Upper lobe of right lung (tissue), 1 donor: ENCODE measurements around the gene ARHGAP19. TPM values are rescaled to one million over a fixed set of nuclear protein-coding genes. Genes with fewer than 3 reads are reported as not detected.

Experiments used
- ATAC-seq: fragments of 200-7000 bp; cut with Tn5 transposase; one replicate; pipeline ENCODE4 v1.9.1; 2020; ENCODE audit warnings: mild to moderate bottlenecking, moderate library complexity
- DNase-seq: peaks from one replicate; pipeline ENCODE4 v3.0.0-alpha.2; 2020
- H3K27ac ChIP-seq: fragments of 200-600 bp; one replicate; pipeline ENCODE4 v1.8.0; 2022
- H3K27me3 ChIP-seq: fragments of 200-600 bp; one replicate; pipeline ENCODE4 v1.8.0; 2022; ENCODE audit warnings: mild to moderate bottlenecking
- H3K36me3 ChIP-seq: fragments of 200-600 bp; one replicate; pipeline ENCODE4 v1.8.0; 2022
- H3K4me1 ChIP-seq: fragments of 200-600 bp; one replicate; pipeline ENCODE4 v1.8.0; 2022
- H3K4me3 ChIP-seq: fragments of 200-600 bp; one replicate; pipeline ENCODE4 v1.8.0; 2022; ENCODE audit warnings: mild to moderate bottlenecking
- H3K9me3 ChIP-seq: fragments of 200-600 bp; one replicate; pipeline ENCODE4 v1.8.0; 2022
- intact Hi-C: fragments of 100-400 bp; cut with DNase I; formaldehyde crosslinking; loops from one replicate; pipeline ENCODE4 v1.11.0; 2022
- total RNA-seq: library from RNA; stranded (reverse); fragmentation: NEBNext Ultra II Directional; extraction: Animal tissue kit (Norgen Biotek cat#: 25700); gene quantifications from one replicate; pipeline ENCODE4 v1.2.1, GENCODE V29; 2021
- TF ChIP-seq, protein P1 (sequence below): fragments of 200-600 bp; IDR thresholded peaks from one replicate; pipeline ENCODE4 v1.8.0; 2022; ENCODE audit warnings: antibody characterized with exemption
- donor health status: DM: no; HTN: yes; CAD: no; lungs with severe emphysema.

Gene ARHGAP19
- total RNA-seq, 1 donor from 2014 or later = 14.0 TPM

DNA sequence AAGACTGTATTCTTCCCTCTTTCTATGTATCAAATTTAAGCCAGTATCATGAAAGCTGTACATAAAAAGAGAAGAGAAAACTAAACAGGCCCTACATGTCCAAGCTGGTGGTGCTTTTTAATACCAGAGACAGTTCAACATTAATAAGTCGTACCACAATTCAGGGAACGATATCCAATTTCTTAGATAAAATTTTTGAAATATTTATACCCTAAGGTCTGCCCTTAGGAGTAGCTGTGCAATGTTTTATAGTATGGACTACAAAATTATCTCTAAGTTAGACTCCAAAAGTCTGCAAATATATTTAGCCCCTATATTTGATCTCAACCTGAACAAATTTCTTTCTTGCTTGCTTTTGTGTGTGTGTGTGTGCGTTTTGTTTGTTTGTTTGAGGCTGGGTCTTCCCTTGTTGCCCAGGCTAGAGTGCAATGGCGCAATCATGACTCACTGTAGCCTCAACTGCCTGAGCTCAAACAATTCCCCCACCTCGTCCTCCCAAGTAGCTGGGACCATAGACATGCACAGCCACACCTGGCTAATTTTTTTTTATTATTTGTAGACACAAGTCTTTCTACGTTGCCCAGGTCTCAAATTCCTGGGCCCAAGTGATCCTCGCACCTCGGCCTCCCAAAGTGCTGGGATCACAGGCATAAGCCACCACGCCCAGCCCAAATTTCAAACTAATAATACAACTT, 13.2 kb downstream of the ARHGAP19 start:
- TF ChIP-seq, protein P1, sequence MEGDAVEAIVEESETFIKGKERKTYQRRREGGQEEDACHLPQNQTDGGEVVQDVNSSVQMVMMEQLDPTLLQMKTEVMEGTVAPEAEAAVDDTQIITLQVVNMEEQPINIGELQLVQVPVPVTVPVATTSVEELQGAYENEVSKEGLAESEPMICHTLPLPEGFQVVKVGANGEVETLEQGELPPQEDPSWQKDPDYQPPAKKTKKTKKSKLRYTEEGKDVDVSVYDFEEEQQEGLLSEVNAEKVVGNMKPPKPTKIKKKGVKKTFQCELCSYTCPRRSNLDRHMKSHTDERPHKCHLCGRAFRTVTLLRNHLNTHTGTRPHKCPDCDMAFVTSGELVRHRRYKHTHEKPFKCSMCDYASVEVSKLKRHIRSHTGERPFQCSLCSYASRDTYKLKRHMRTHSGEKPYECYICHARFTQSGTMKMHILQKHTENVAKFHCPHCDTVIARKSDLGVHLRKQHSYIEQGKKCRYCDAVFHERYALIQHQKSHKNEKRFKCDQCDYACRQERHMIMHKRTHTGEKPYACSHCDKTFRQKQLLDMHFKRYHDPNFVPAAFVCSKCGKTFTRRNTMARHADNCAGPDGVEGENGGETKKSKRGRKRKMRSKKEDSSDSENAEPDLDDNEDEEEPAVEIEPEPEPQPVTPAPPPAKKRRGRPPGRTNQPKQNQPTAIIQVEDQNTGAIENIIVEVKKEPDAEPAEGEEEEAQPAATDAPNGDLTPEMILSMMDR = no peak
- DNase-seq = no peak
- H3K27me3 ChIP-seq = no peaks in the 10 kb centered on the region
- H3K4me3 ChIP-seq = no peak overlapping the region
- no peak for ATAC-seq
- H3K27ac ChIP-seq = peak overlapping the region; percentile 39
- no peaks in the 10 kb centered on the region for H3K9me3 ChIP-seq
- H3K4me1 ChIP-seq = peaks cover 15% of the 10 kb centered on the region
- no peaks in the 10 kb centered on the region for H3K36me3 ChIP-seq
- intact Hi-C loops = no loop called here

DNA sequence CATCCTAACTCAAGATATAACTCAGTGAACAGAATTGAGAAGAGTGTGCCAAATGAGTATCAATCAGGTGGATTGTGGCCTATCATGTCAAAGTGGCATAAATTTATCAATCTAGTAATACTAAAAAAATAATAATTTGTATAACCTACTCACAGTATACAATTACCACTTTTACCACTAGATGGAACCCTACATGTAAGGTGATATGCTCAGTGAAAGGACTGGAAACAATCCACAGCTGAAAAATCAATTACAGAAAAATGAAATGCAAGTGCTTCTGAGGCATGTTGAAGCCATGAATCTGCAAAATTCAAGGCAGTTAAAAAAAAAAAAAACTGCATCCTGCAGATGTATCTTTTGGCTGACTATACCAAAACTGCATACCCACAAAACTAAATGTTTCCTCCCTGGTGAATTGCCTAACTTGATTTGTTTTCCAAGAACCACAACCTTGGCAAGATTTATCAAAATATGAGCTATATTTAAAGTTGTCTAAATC, 13.9 kb downstream of the ARHGAP19 start:
- Histone ChIP-seq H3K27ac (peak overlapping the region; percentile 39), H3K4me1 (peaks cover 15% of the 10 kb centered on the region), H3K9me3 (no peaks in the 10 kb centered on the region), H3K4me3 (no peak overlapping the region), H3K36me3 (no peaks in the 10 kb centered on the region), H3K27me3 (no peaks in the 10 kb centered on the region)
- TF ChIP-seq, protein P1 = peak; percentile 73
- DNase-seq (no peak), ATAC-seq (peak; percentile 91)
- intact Hi-C loops = no loop called here

DNA sequence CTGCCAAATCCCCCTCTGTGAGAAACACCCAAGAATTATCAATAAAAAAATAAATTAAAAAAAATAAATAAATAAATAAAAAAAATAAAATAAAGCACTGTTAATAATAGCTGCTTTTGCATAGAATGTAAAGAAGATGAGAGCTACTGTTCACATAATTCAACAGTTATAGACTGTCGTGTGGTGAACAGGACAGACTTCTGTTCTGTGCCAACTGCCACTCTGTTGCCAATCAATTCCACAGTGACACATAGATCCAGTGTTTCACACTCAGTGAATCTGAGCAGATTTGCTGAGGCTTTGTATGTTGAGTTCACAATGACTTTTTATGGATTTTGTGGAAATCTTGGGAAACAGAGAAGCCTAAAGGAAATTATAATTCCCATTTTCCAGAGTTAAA, 14.9 kb downstream of the ARHGAP19 start:
- Histone ChIP-seq H3K27ac (no peak overlapping the region), H3K36me3 (no peaks in the 10 kb centered on the region), H3K9me3 (no peaks in the 10 kb centered on the region), H3K4me1 (peaks cover 15% of the 10 kb centered on the region), H3K4me3 (no peak overlapping the region), H3K27me3 (no peaks in the 10 kb centered on the region)
- intact Hi-C loops = no loop called here
- TF ChIP-seq, protein P1 = no peak
- ATAC-seq (no peak), DNase-seq (no peak)

DNA sequence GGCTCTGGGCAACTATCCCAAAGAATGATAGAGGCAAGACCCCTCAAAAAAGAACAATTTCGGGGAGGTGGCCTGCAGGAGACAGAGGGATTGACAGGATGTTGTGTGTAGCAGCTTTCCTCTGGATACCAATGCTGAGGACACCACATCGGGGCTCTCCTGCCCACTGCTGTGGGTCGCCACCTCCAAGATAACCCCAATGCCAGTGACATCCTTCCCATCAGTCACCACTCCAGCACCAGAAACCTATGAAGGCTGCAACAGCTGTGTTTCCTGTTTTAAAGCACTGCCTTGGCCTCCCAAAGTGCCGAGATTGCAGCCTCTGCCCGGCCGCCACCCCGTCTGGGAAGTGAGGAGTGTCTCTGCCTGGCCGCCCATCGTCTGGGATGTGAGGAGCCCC, 17.6 kb downstream of the ARHGAP19 start:
- Histone ChIP-seq H3K27ac (no peak overlapping the region), H3K4me1 (peaks cover 15% of the 10 kb centered on the region), H3K36me3 (no peaks in the 10 kb centered on the region), H3K4me3 (no peak overlapping the region), H3K27me3 (no peaks in the 10 kb centered on the region), H3K9me3 (no peaks in the 10 kb centered on the region)
- intact Hi-C loops = no loop called here
- DNase-seq (no peak), ATAC-seq (no peak)
- TF ChIP-seq, protein P1 = no peak

DNA sequence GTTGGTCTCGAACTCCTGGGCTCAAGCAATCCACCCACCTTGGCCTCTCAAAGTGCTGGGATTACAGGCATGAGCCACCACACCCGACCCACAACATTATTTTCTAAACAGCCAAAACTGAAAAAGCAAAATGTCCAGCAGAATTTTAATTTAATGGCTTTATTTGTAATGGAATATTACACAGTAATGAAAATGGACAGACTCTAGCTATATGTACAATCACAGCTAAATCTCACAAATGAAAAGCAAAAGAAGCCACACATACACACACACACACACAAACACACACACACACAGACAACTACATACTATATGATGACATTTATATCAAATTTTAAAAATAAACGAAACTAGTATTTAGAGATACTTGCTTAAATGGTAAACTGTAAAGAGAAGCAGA, 18.7 kb downstream of the ARHGAP19 start:
- Histone ChIP-seq H3K27ac (no peak overlapping the region), H3K4me1 (peaks cover 8% of the 10 kb centered on the region), H3K9me3 (no peaks in the 10 kb centered on the region), H3K4me3 (no peak overlapping the region), H3K27me3 (no peaks in the 10 kb centered on the region), H3K36me3 (no peaks in the 10 kb centered on the region)
- TF ChIP-seq, protein P1 = no peak
- DNase-seq (no peak), ATAC-seq (no peak)
- intact Hi-C loops = no loop called here
